ENCODE measurements around the gene RBM47. TPM values are rescaled to one million over a fixed set of nuclear protein-coding genes. Genes with fewer than 3 reads are reported as not detected.

RBM47 gene
- total and polyA plus RNA-seq, 9 of the 15 experiments (the other 6 are each of a cell fraction or from before 2014, with no cell fraction given), result 1.4 to 6.4 (median 3.3) TPM

- no peak for DNase-seq (ENCODE audit: extremely low read depth in 1 of 4, low spot score in 3 of 4)
- Histone ChIP-seq H3K9me1 (ENCODE audit: control insufficient read depth, insufficient read depth, low read length) (no peaks in the 10 kb centered on the region), H3K27ac (ENCODE audit: extremely low read depth, low read depth, low read length) (no peak overlapping the region), H2AFZ (ENCODE audit: low read depth, low read length) (no peak overlapping the region), H3K27me3 (ENCODE audit: control insufficient read depth in 2 of 2, insufficient read depth in 2 of 2, low read length in 2 of 2) (no peaks in the 10 kb centered on the region), H3K79me2 (ENCODE audit: control insufficient read depth, insufficient read depth, low read length) (no peaks in the 10 kb centered on the region), H3K4me1 (replicated peaks in 1 of 2; ENCODE audit: control insufficient read depth in 2 of 2, insufficient read depth in 2 of 2, low read length in 2 of 2) (no peaks in the 10 kb centered on the region; a peak in 1 of 5 replicates), H3K9me3 (replicated peaks; ENCODE audit: control insufficient read depth, insufficient read depth, low read depth, low read length) (no peaks in the 10 kb centered on the region), H3K4me2 (ENCODE audit: insufficient read depth, low read length) (no peak overlapping the region), H3K9ac (ENCODE audit: insufficient read depth in 1 of 2, low read depth in 2 of 2, low read length in 2 of 2) (no peak overlapping the region), H3K4me3 (no peak overlapping the region), H3K36me3 (ENCODE audit: control insufficient read depth, insufficient read depth, low read length) (no peaks in the 10 kb centered on the region), H4K20me1 (replicated peaks; ENCODE audit: control insufficient read depth, insufficient read depth, low read length) (no peaks in the 10 kb centered on the region)
- ChIA-PET POLR2A (interaction anchor here (0.8 kb wide), 1 partner anchor 10 kb away, joined by 4 read pairs; no protein-coding TSS in a partner anchor), CTCF (ENCODE audit: low intra/inter-chr PET ratio) (no interaction called here)
- intact Hi-C loops (cut with micrococcal nuclease) (no loop called here), in situ Hi-C loops (cut with MboI) (no loop called here)
- 39% methylated on average over 4 of the region's 4 CpGs for WGBS (ENCODE audit: insufficient coverage, low coverage, missing lambda C conversion rate)
- TF ChIP-seq BRF2 (IDR thresholded peaks at IDR 0.05; ENCODE audit: borderline replicate concordance, insufficient read depth, insufficient read length) (no peak), NFYB (IDR thresholded peaks at IDR 0.05; ENCODE audit: extremely low read depth, insufficient read length) (no peak), HNRNPLL (IDR thresholded peaks at IDR 0.05; ENCODE audit: low read depth, low read length, poor library complexity, severe bottlenecking) (no peak), UBTF (IDR thresholded peaks at IDR 0.05; ENCODE audit: borderline replicate concordance in 1 of 2, low read depth in 2 of 2, low read length in 2 of 2) (no peak), KLF6 (CRISPR knock-in tag; IDR thresholded peaks at IDR 0.05; ENCODE audit: borderline replicate concordance) (no peak), BHLHE40 (IDR thresholded peaks at IDR 0.05; ENCODE audit: low read length) (no peak)
- BruUV-seq (replicated peaks), result no TSS peak
- no peak for ATAC-seq
- no peak for FAIRE-seq
These were observed 82.5 kb downstream of the RBM47 start for GRCh38 chr4:40546969-40547788.
